SK-N-SH treated with all-trans-retinoic acid at 6 μM for 48 hours (cell line): ENCODE data around the gene PRKCQ.

Experiments
- ARNTL ChIP-seq: fragments of 450-650 bp; formaldehyde crosslinking; IDR thresholded peaks from 2 replicates; pipeline ENCODE4 v1.5.0; 2020; ENCODE audit warnings: low read depth, mild to moderate bottlenecking, moderate library complexity, borderline replicate concordance
- GLIS3 ChIP-seq: fragments of 250-450 bp; sonication (Bioruptor Pico); IDR thresholded peaks from 2 replicates; pipeline ENCODE4 v1.5.0; 2020; ENCODE audit warnings: mild to moderate bottlenecking, moderate library complexity
- ISL1 ChIP-seq: fragments of 250-450 bp; sonication (Bioruptor Pico); IDR thresholded peaks from 2 replicates; pipeline ENCODE4 v2.1.2; 2022; ENCODE audit warnings: mild to moderate bottlenecking, moderate library complexity
- OSR1 ChIP-seq: fragments of 250-450 bp; sonication (Bioruptor Pico); IDR thresholded peaks from 2 replicates; pipeline ENCODE4 v1.8.0; 2022; ENCODE audit warnings: moderate library complexity, mild to moderate bottlenecking, inconsistent platforms
- TCF4 ChIP-seq: fragments of 250-450 bp; sonication (Bioruptor Pico); IDR thresholded peaks from 2 replicates; pipeline ENCODE4 v1.8.0; 2021; ENCODE audit warnings: mild to moderate bottlenecking, moderate library complexity, borderline replicate concordance
- ZFP3 ChIP-seq: fragments of 250-450 bp; sonication (Bioruptor Pico); IDR thresholded peaks from 2 replicates; pipeline ENCODE4 v1.5.0; 2020; ENCODE audit warnings: mild to moderate bottlenecking, moderate library complexity
- TF ChIP-seq, protein P1 (sequence below): fragments of 250-450 bp; sonication (Bioruptor Pico); IDR thresholded peaks from 2 replicates; pipeline ENCODE4 v1.8.0; 2020; ENCODE audit warnings: mild to moderate bottlenecking, moderate library complexity, borderline replicate concordance

DNA sequence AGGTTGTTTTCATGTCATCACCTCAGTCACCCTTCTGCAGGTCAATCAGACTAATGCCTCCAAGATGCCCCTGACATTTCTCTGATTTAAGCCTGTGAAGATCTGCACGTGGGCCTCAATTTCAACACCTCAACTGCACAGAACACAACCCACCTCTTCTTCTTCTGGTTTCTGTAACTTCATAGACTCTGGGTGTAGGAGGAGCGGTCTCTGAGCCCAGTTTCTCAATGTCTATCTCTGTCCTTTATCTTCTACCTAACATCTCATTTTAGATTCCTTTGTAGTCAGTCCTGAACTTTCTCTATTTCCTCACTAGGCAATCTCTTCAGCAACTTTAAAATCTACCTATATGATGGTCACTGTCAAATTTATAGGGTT is 85.6 kb downstream of the PRKCQ start:
- no peak for TF ChIP-seq OSR1 (CRISPR knock-in tag)
- TF ChIP-seq, protein P1, sequence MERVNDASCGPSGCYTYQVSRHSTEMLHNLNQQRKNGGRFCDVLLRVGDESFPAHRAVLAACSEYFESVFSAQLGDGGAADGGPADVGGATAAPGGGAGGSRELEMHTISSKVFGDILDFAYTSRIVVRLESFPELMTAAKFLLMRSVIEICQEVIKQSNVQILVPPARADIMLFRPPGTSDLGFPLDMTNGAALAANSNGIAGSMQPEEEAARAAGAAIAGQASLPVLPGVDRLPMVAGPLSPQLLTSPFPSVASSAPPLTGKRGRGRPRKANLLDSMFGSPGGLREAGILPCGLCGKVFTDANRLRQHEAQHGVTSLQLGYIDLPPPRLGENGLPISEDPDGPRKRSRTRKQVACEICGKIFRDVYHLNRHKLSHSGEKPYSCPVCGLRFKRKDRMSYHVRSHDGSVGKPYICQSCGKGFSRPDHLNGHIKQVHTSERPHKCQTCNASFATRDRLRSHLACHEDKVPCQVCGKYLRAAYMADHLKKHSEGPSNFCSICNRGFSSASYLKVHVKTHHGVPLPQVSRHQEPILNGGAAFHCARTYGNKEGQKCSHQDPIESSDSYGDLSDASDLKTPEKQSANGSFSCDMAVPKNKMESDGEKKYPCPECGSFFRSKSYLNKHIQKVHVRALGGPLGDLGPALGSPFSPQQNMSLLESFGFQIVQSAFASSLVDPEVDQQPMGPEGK (CRISPR knock-in tag): no peak
- no peak for TF ChIP-seq ISL1
- no peak for TF ChIP-seq ZFP3
- TF ChIP-seq ARNTL (CRISPR knock-in tag): no peak
- TF ChIP-seq GLIS3 (CRISPR knock-in tag): no peak
- TF ChIP-seq TCF4 (CRISPR knock-in tag): no peak
